GM12878 (cell line): ENCODE measurements around the gene DCDC2. TPM values are rescaled to one million over a fixed set of nuclear protein-coding genes. Genes with fewer than 3 reads are reported as not detected.

ENCODE experiments used
- ATAC-seq: fragments of 200-7000 bp; cut with Tn5 transposase; 3 replicates; pipeline ENCODE4 v1.9.1; 2020; ENCODE audit warnings: mild to moderate bottlenecking, moderate library complexity
- BruUV-seq: library from RNA; stranded (reverse); fragments of 400-500 nt; replicated peaks from 2 replicates; lab custom pipeline; 2021; lab: Mats Ljungman, UMichigan
- CTCF ChIA-PET: fragments of 300-600 bp; sonication (Branson Sonifier 250); formaldehyde crosslinking; extraction: SDS; loops from one replicate; lab custom pipeline; 2021; ENCODE audit warnings: inconsistent platforms; lab: Yijun Ruan, JAX
- POLR2A ChIA-PET: fragments of 350-600 bp; formaldehyde crosslinking; extraction: SDS; loops from one replicate; lab custom pipeline; 2021; ENCODE audit warnings: inconsistent platforms; lab: Charles Lee
- RAD21 ChIA-PET: fragments of 300-600 bp; sonication (Branson Sonifier 250); formaldehyde crosslinking; loops from one replicate; lab custom pipeline; 2023; ENCODE audit warnings: antibody characterized with exemption; ENCODE audit not compliant: unreplicated experiment; lab: Charles Lee
- SMC1A ChIA-PET: fragments of 300-600 bp; sonication (Branson Sonifier 250); formaldehyde crosslinking; loops from one replicate; lab custom pipeline; 2023; ENCODE audit not compliant: unreplicated experiment, uncharacterized antibody; lab: Charles Lee
- DNase-seq: peaks from one replicate; pipeline ENCODE4 v3.0.0-alpha.2; 2011; ENCODE audit warnings: low read depth, low spot score
- FAIRE-seq: peaks from 3 replicates; lab custom pipeline; 2011; peaks lifted over from hg19 to GRCh38; lab: Jason Lieb, UNC
- H2AFZ ChIP-seq: 2 replicates; pipeline ENCODE4 v1.6.0; 2011; ENCODE audit warnings: low read depth, low read length, control low read depth; ENCODE audit not compliant: control insufficient read depth
- H3K27ac ChIP-seq: 2 replicates; pipeline ENCODE4 v1.5.1; 2011; ENCODE audit warnings: control low read depth; ENCODE audit not compliant: control insufficient read depth, insufficient read depth
- H3K27me3 ChIP-seq, 2 experiments: replicated peaks in 1 of 2; 2 replicates each; pipeline versions ENCODE4 v1.6.0 to v1.6.1; 2011; ENCODE audit warnings: low read length in 1 of 2; ENCODE audit not compliant: control insufficient read depth in 2 of 2, insufficient read depth in 2 of 2
- H3K36me3 ChIP-seq, 2 experiments: 2 replicates each; pipeline ENCODE4 v1.5.1; 2011; ENCODE audit warnings: low read length in 1 of 2; ENCODE audit not compliant: control insufficient read depth in 2 of 2, insufficient read depth in 2 of 2
- H3K4me1 ChIP-seq: 2 replicates; pipeline ENCODE4 v1.6.1; 2011; ENCODE audit warnings: mild to moderate bottlenecking, low read length, moderate library complexity, mixed read lengths; ENCODE audit not compliant: control insufficient read depth, insufficient read depth
- H3K4me2 ChIP-seq: 2 replicates; pipeline ENCODE4 v1.6.0; 2011; ENCODE audit warnings: control low read depth; ENCODE audit not compliant: control insufficient read depth, insufficient read depth
- H3K4me3 ChIP-seq: fragments of 200-600 bp; sonication (generic); 2 replicates; pipeline ENCODE4 v1.5.1; 2016
- H3K79me2 ChIP-seq: 2 replicates; pipeline ENCODE4 v1.6.0; 2011; ENCODE audit warnings: low read length; ENCODE audit not compliant: control insufficient read depth, insufficient read depth
- H3K9ac ChIP-seq: 2 replicates; pipeline ENCODE4 v1.8.0; 2011; ENCODE audit warnings: low read length, control low read depth, mixed read lengths; ENCODE audit not compliant: control insufficient read depth, insufficient read depth
- H3K9me3 ChIP-seq: replicated peaks from 3 replicates; pipeline ENCODE4 v1.5.1; 2011; ENCODE audit warnings: mild to moderate bottlenecking, low read length; ENCODE audit not compliant: control insufficient read depth, insufficient read depth
- H4K20me1 ChIP-seq: 2 replicates; pipeline ENCODE4 v1.6.0; 2011; ENCODE audit not compliant: control insufficient read depth, insufficient read depth
- BHLHE40 ChIP-seq, 2 experiments: fragments of 450-650 bp in 1 of 2; IDR thresholded peaks; 2 replicates each; pipeline ENCODE4 v1.6.1; 2011 to 2017; ENCODE audit warnings: low read depth in 2 of 2, borderline replicate concordance in 1 of 2, improper control_type of control experiment in 1 of 2, low read length in 1 of 2, mild to moderate bottlenecking in 1 of 2
- CBFB ChIP-seq: IDR thresholded peaks from 2 replicates; pipeline ENCODE4 v1.6.1; 2016; ENCODE audit warnings: antibody characterized with exemption, low read depth
- EGR1 ChIP-seq, 2 experiments: IDR thresholded peaks; 1 replicate in 1 of 2; 2 replicates in 1 of 2; pipeline ENCODE4 v1.6.1; 2011 to 2012; ENCODE audit warnings: low read depth in 2 of 2, low read length in 2 of 2, borderline replicate concordance in 1 of 2, mild to moderate bottlenecking in 1 of 2, moderate library complexity in 1 of 2
- HCFC1 ChIP-seq: fragments of 150-350 bp; IDR thresholded peaks from 2 replicates; pipeline ENCODE4 v1.6.1; 2014; ENCODE audit warnings: low read length
- HDAC2 ChIP-seq: fragments of 200-600 bp; sonication (generic); IDR thresholded peaks from 2 replicates; pipeline ENCODE4 v1.6.1; 2017
- KDM1A ChIP-seq: fragments of 200-600 bp; sonication (generic); IDR thresholded peaks from 2 replicates; pipeline ENCODE4 v1.6.1; 2016; ENCODE audit warnings: borderline replicate concordance
- MEF2B ChIP-seq: fragments of 450-650 bp; IDR thresholded peaks from 2 replicates; pipeline ENCODE4 v1.6.1; 2018; ENCODE audit warnings: mild to moderate bottlenecking, moderate library complexity; ENCODE audit not compliant: partially characterized antibody, poor library complexity, severe bottlenecking
- SUPT20H ChIP-seq: IDR thresholded peaks from 2 replicates; pipeline ENCODE4 v1.6.1; 2011; ENCODE audit warnings: low read depth, mild to moderate bottlenecking, low read length, moderate library complexity, borderline replicate concordance; ENCODE audit not compliant: control insufficient read depth
- TBL1XR1 ChIP-seq: IDR thresholded peaks from 2 replicates; pipeline ENCODE4 v1.6.1; 2012; ENCODE audit warnings: low read depth, low read length, improper control_type of control experiment
- WGBS: methylation state at CpG from one replicate; pipeline ENCODE4 v1.1.6; 2016; ENCODE audit warnings: low lambda C conversion rate; ENCODE audit not compliant: insufficient replicate concordance, insufficient coverage; ENCODE audit errors: missing lambda C conversion rate; 5-methylcytosine and 5-hydroxymethylcytosine counted together
- in situ Hi-C: fragments of 300-500 bp; cut with MboI; formaldehyde crosslinking; loops from 9 replicates; pipeline ENCODE4 v1.14.3; 2018; ENCODE audit warnings: mixed read lengths
- intact Hi-C: fragments of 100-400 bp; cut with micrococcal nuclease; formaldehyde crosslinking; loops from one replicate; pipeline ENCODE4 v1.14.2; 2022; ENCODE audit not compliant: unreplicated experiment
- polyA plus RNA-seq, 11 experiments: library from polyadenylated mRNA; depleted of rRNA in 4 of 11; unstranded in 6 of 11; stranded (reverse) in 5 of 11; fragments of >200 nt; fragmentation: Nextera tagmentation in 4 of 11; fragmentation: Illumina TruSeq in 1 of 11; extraction: Ambion mirVana in 4 of 11; extraction: Trizol in 1 of 11; gene quantifications; 1 replicate in 1 of 11; 2 replicates in 10 of 11; pipeline versions ENCODE4 v1.2.1 to v1.2.3, GENCODE V29; 2011 to 2016; ENCODE audit warnings: inconsistent platforms in 2 of 11, missing spikeins in 2 of 11, low read depth in 1 of 11
- total RNA-seq, 4 experiments: library from RNA; depleted of rRNA in 3 of 4; stranded (reverse); fragments of >200 nt in 3 of 4; fragmentation: Illumina TruSeq in 1 of 4; extraction: Trizol in 1 of 4; gene quantifications; 2 replicates each; pipeline versions ENCODE4 v1.2.1 to v1.2.3, GENCODE V29; 2013 to 2021
- TF ChIP-seq, protein P1 (sequence below): fragments of 450-650 bp; IDR thresholded peaks from 2 replicates; pipeline ENCODE4 v1.6.1; 2017; ENCODE audit warnings: low read depth, mild to moderate bottlenecking, moderate library complexity
- TF ChIP-seq, protein P2 (sequence below): fragments of 150-350 bp; IDR thresholded peaks from 2 replicates; pipeline ENCODE4 v1.6.1; 2014; ENCODE audit warnings: mild to moderate bottlenecking, low read depth, low read length
- TF ChIP-seq, protein P3 (sequence below): fragments of 450-650 bp; formaldehyde crosslinking; IDR thresholded peaks from 2 replicates; pipeline ENCODE4 v1.4.0; 2020; ENCODE audit warnings: mild to moderate bottlenecking, moderate library complexity
- TF ChIP-seq, protein P4 (sequence below): IDR thresholded peaks from 2 replicates; pipeline ENCODE4 v1.6.1; 2012; ENCODE audit warnings: low read length, inconsistent platforms

Gene DCDC2
- total and polyA plus RNA-seq, 10 of the 15 experiments (the other 5 are each of a cell fraction or from before 2014, with no cell fraction given) = under 0.01 to 0.03 TPM; not detected in 8

DNA sequence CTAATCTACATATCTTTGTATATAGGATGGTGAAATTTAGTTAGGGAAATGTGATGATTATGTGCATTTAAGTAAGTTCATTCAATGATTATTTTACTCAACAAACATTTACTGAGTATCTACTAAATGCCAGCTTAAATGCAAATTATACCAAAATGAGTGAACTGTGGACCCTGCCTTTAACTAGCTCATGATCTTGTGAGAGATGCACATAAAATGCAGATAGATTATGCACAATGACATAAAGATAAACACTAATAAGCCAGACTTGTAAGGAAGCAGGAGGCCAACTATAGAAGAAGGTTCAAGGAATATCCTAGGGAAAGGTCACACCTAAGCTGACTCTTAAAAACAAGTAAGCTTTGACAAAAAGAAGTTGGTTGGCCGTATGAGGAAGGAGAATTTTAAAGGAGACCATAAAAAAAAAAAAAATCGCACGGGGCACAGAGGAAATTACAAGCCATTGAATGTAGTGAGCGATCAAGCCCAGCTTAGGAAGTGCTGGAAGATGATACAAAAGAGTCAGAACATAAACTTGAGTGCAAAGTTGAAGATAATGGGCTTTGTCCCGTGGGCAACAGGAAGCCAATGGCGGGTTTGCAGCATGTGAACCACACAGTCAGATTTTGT lies 123.9 kb downstream of the DCDC2 start (continued):
- TF ChIP-seq, protein P1, sequence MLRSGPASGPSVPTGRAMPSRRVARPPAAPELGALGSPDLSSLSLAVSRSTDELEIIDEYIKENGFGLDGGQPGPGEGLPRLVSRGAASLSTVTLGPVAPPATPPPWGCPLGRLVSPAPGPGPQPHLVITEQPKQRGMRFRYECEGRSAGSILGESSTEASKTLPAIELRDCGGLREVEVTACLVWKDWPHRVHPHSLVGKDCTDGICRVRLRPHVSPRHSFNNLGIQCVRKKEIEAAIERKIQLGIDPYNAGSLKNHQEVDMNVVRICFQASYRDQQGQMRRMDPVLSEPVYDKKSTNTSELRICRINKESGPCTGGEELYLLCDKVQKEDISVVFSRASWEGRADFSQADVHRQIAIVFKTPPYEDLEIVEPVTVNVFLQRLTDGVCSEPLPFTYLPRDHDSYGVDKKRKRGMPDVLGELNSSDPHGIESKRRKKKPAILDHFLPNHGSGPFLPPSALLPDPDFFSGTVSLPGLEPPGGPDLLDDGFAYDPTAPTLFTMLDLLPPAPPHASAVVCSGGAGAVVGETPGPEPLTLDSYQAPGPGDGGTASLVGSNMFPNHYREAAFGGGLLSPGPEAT = no peak
- no peak for TF ChIP-seq TBL1XR1

DNA sequence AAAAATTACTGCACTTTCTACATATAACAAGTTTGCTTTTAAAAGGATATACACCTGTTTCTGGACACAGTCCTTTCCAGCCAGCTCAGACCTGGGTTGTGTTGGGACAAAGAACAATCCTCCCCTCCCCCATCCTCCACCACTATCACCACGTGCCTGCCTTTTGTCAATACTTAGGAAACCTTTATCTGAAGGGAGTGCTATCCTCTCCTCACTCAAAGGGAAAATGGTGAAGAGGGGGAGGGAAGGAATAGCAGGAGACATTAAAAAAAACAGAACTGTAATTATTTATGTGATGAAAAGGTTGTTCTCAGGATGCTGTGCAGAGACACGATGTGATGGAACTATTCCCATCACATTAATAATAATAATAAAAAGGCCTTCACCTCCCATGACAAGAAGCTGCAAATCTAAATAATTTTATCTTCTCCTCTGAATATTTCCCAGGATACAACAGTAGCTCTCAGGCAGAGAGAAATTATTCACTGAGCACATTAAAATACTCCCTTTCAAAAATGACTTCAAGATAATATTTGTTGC lies 126.4 kb downstream of the DCDC2 start:
- ATAC-seq (no peak), DNase-seq (no peak), FAIRE-seq (no peak)
- ChIA-PET CTCF (no interaction called here), RAD21 (no interaction called here), POLR2A (no interaction called here), SMC1A (no interaction called here)
- H3K36me3 ChIP-seq = no peaks in the 10 kb centered on the region
- H3K4me1 ChIP-seq = no peaks in the 10 kb centered on the region
- H3K4me2 ChIP-seq = no peak overlapping the region
- H3K4me3 ChIP-seq = no peak overlapping the region
- no peak overlapping the region for H3K9ac ChIP-seq
- H3K27ac ChIP-seq = no peak overlapping the region
- in situ Hi-C loops (no loop called here), intact Hi-C loops (no loop called here)
- H3K9me3 ChIP-seq = no peaks in the 10 kb centered on the region
- WGBS = 4% methylated on average over 2 of the region's 2 CpGs
- no peaks in the 10 kb centered on the region for H4K20me1 ChIP-seq
- peaks cover 0 to 2% of the 10 kb centered on the region in 2 experiments; a peak in 1 of 4 replicates for H3K27me3 ChIP-seq
- H3K79me2 ChIP-seq = no peaks in the 10 kb centered on the region
- BruUV-seq = no TSS peak
- H2AFZ ChIP-seq = no peak overlapping the region
- TF ChIP-seq KDM1A = no peak
- TF ChIP-seq, protein P2, sequence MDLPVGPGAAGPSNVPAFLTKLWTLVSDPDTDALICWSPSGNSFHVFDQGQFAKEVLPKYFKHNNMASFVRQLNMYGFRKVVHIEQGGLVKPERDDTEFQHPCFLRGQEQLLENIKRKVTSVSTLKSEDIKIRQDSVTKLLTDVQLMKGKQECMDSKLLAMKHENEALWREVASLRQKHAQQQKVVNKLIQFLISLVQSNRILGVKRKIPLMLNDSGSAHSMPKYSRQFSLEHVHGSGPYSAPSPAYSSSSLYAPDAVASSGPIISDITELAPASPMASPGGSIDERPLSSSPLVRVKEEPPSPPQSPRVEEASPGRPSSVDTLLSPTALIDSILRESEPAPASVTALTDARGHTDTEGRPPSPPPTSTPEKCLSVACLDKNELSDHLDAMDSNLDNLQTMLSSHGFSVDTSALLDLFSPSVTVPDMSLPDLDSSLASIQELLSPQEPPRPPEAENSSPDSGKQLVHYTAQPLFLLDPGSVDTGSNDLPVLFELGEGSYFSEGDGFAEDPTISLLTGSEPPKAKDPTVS = no peak
- TF ChIP-seq, protein P3, sequence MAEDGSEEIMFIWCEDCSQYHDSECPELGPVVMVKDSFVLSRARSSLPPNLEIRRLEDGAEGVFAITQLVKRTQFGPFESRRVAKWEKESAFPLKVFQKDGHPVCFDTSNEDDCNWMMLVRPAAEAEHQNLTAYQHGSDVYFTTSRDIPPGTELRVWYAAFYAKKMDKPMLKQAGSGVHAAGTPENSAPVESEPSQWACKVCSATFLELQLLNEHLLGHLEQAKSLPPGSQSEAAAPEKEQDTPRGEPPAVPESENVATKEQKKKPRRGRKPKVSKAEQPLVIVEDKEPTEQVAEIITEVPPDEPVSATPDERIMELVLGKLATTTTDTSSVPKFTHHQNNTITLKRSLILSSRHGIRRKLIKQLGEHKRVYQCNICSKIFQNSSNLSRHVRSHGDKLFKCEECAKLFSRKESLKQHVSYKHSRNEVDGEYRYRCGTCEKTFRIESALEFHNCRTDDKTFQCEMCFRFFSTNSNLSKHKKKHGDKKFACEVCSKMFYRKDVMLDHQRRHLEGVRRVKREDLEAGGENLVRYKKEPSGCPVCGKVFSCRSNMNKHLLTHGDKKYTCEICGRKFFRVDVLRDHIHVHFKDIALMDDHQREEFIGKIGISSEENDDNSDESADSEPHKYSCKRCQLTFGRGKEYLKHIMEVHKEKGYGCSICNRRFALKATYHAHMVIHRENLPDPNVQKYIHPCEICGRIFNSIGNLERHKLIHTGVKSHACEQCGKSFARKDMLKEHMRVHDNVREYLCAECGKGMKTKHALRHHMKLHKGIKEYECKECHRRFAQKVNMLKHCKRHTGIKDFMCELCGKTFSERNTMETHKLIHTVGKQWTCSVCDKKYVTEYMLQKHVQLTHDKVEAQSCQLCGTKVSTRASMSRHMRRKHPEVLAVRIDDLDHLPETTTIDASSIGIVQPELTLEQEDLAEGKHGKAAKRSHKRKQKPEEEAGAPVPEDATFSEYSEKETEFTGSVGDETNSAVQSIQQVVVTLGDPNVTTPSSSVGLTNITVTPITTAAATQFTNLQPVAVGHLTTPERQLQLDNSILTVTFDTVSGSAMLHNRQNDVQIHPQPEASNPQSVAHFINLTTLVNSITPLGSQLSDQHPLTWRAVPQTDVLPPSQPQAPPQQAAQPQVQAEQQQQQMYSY (CRISPR knock-in tag) = no peak
- TF ChIP-seq SUPT20H = no peak
- TF ChIP-seq HCFC1 = no peak
- no peak for TF ChIP-seq MEF2B
- TF ChIP-seq CBFB = no peak
- TF ChIP-seq, protein P4, sequence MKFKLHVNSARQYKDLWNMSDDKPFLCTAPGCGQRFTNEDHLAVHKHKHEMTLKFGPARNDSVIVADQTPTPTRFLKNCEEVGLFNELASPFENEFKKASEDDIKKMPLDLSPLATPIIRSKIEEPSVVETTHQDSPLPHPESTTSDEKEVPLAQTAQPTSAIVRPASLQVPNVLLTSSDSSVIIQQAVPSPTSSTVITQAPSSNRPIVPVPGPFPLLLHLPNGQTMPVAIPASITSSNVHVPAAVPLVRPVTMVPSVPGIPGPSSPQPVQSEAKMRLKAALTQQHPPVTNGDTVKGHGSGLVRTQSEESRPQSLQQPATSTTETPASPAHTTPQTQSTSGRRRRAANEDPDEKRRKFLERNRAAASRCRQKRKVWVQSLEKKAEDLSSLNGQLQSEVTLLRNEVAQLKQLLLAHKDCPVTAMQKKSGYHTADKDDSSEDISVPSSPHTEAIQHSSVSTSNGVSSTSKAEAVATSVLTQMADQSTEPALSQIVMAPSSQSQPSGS = no peak
- no peak for TF ChIP-seq BHLHE40 (IDR thresholded peaks at IDR 0.05; ENCODE audit: borderline replicate concordance in 1 of 2, low read depth in 2 of 2, low read length in 1 of 2)
- no peak for TF ChIP-seq EGR1 (IDR thresholded peaks at IDR 0.05; ENCODE audit: borderline replicate concordance in 1 of 2, low read depth in 2 of 2, low read length in 2 of 2)
- TF ChIP-seq HDAC2 = no peak
